AG04450 (cell line): ENCODE measurements around the gene NRIP2. TPM values are rescaled to one million over a fixed set of nuclear protein-coding genes. Genes with fewer than 3 reads are reported as not detected.

Experiments used
- CTCF ChIA-PET: fragments of 300-600, 350-600 bp; formaldehyde crosslinking; extraction: SDS; loops from one replicate; lab custom pipeline; 2022; ENCODE audit warnings: antibody characterized with exemption, inconsistent platforms; lab: Charles Lee
- POLR2A ChIA-PET: fragments of 350-600 bp; formaldehyde crosslinking; extraction: SDS; loops from one replicate; lab custom pipeline; 2021; ENCODE audit warnings: antibody characterized with exemption, inconsistent platforms; lab: Yijun Ruan, JAX
- DNase-seq: peaks from one replicate; pipeline ENCODE4 v3.0.0-alpha.2; 2011; ENCODE audit warnings: low read depth, low spot score
- H3K27ac ChIP-seq: one replicate; pipeline ENCODE4 v1.5.1; 2012; ENCODE audit warnings: low read depth, low read length, control low read depth
- H3K27me3 ChIP-seq: one replicate; pipeline ENCODE4 v1.6.0; 2012; ENCODE audit warnings: low read length; ENCODE audit not compliant: control insufficient read depth, insufficient read depth
- H3K4me3 ChIP-seq: 2 replicates; pipeline ENCODE4 v1.5.1; 2011; ENCODE audit warnings: mild to moderate bottlenecking, low read depth, low read length, control low read depth
- H3K9me3 ChIP-seq: 2 replicates; pipeline ENCODE4 v1.5.1; 2012; ENCODE audit warnings: low read length; ENCODE audit not compliant: control insufficient read depth, insufficient read depth
- CTCF ChIP-seq: IDR thresholded peaks from 2 replicates; pipeline ENCODE4 v1.5.1; 2011; ENCODE audit warnings: low read depth, low read length, control low read depth, inconsistent platforms
- polyA plus RNA-seq: library from polyadenylated mRNA; depleted of rRNA; stranded (reverse); fragments of >200 nt; gene quantifications from 2 replicates; pipeline ENCODE4 v1.2.3, GENCODE V29; 2011

The NRIP2 gene
- polyA plus RNA-seq, 1 experiment: 0.66 TPM

GRCh38 chr12:2829275-2829674 is 5.6 kb downstream of the NRIP2 start:
- Histone ChIP-seq H3K4me3 (no peak overlapping the region), H3K27me3 (no peaks in the 10 kb centered on the region), H3K27ac (no peak overlapping the region), H3K9me3 (no peaks in the 10 kb centered on the region)
- ChIA-PET POLR2A (no interaction called here), CTCF (no interaction called here)
- DNase-seq: no peak
- no peak for TF ChIP-seq CTCF

- POLR2A ChIA-PET: no interaction called here
- no peak for TF ChIP-seq CTCF
- DNase-seq: no peak
- no peaks in the 10 kb centered on the region for H3K9me3 ChIP-seq
- H3K27me3 ChIP-seq: no peaks in the 10 kb centered on the region
- no peak overlapping the region for H3K27ac ChIP-seq
- no peak overlapping the region for H3K4me3 ChIP-seq
- CTCF ChIA-PET: no interaction called here
These were observed 7.9 kb downstream of the NRIP2 start for GRCh38 chr12:2826721-2827515.

GRCh38 chr12:2826036-2826435 is 8.8 kb downstream of the NRIP2 start:
- H3K9me3 ChIP-seq: no peaks in the 10 kb centered on the region
- ChIA-PET POLR2A (no interaction called here), CTCF (no interaction called here)
- no peak overlapping the region for H3K27ac ChIP-seq
- no peak for DNase-seq
- H3K4me3 ChIP-seq: no peak overlapping the region
- no peak for TF ChIP-seq CTCF
- no peaks in the 10 kb centered on the region for H3K27me3 ChIP-seq

GRCh38 chr12:2825132-2825531 is 9.7 kb downstream of the NRIP2 start:
- ChIA-PET POLR2A (no interaction called here), CTCF (interaction anchor here (0.5 to 1.1 kb wide), 2 partner anchors 12 to 17 kb away, joined by 3 read pairs; no protein-coding TSS in a partner anchor)
- no peak overlapping the region for H3K4me3 ChIP-seq
- DNase-seq: no peak
- no peaks in the 10 kb centered on the region for H3K27me3 ChIP-seq
- TF ChIP-seq CTCF: no peak
- no peaks in the 10 kb centered on the region for H3K9me3 ChIP-seq
- no peak overlapping the region for H3K27ac ChIP-seq

- ChIA-PET POLR2A (no interaction called here), CTCF (interaction anchor here (1.1 kb wide), 1 partner anchor 11 kb away, joined by 3 read pairs; no protein-coding TSS in a partner anchor)
- H3K9me3 ChIP-seq: no peaks in the 10 kb centered on the region; the same call in 1 of the 2 replicates
- H3K27me3 ChIP-seq: no peaks in the 10 kb centered on the region
- DNase-seq: no peak
- H3K27ac ChIP-seq: no peak overlapping the region
- H3K4me3 ChIP-seq: no peak overlapping the region
- no peak for TF ChIP-seq CTCF
These were observed 10.3 kb downstream of the NRIP2 start for GRCh38 chr12:2824541-2824940.
